Lower leg skin (tissue), 3 donors: ENCODE measurements around the gene DNAH9.

Source experiments
- CTCF ChIP-seq, 3 donors: fragments of 450-650 bp; IDR thresholded peaks; one replicate each; pipeline ENCODE4 v1.5.1; 2016; ENCODE audit warnings: antibody characterized with exemption in 3 of 3, mild to moderate bottlenecking in 3 of 3, moderate library complexity in 2 of 3
- POLR2A ChIP-seq, 2 donors: fragments of 450-650 bp; IDR thresholded peaks; one replicate each; pipeline ENCODE4 v1.6.1; 2016 to 2017; ENCODE audit warnings: antibody characterized with exemption in 2 of 2, mild to moderate bottlenecking in 1 of 2, moderate library complexity in 1 of 2

- TF ChIP-seq CTCF (IDR thresholded peaks at IDR 0.05): no peak
- TF ChIP-seq POLR2A (IDR thresholded peaks at IDR 0.05): no peak
These were observed 216.5 kb downstream of the DNAH9 start for GRCh38 chr17:11814655-11815262.
